Tibial nerve (tissue), 3 donors: Measurements from ENCODE around the gene YPEL2.

Experiments used
- POLR2A ChIP-seq, 2 donors: fragments of 450-650 bp; IDR thresholded peaks; one replicate each; pipeline ENCODE4 v1.6.1; 2017; ENCODE audit warnings: antibody characterized with exemption in 2 of 2, mild to moderate bottlenecking in 2 of 2, moderate library complexity in 2 of 2
- TF ChIP-seq, protein P1 (sequence below), 5 experiments: fragments of 200-600 bp in 3 of 5; fragments of 450-650 bp in 2 of 5; sonication (generic) in 3 of 5; IDR thresholded peaks; one replicate each; pipeline ENCODE4 v1.5.1; 2016 to 2019; ENCODE audit warnings: antibody characterized with exemption in 5 of 5, mild to moderate bottlenecking in 3 of 5, moderate library complexity in 2 of 5

DNA sequence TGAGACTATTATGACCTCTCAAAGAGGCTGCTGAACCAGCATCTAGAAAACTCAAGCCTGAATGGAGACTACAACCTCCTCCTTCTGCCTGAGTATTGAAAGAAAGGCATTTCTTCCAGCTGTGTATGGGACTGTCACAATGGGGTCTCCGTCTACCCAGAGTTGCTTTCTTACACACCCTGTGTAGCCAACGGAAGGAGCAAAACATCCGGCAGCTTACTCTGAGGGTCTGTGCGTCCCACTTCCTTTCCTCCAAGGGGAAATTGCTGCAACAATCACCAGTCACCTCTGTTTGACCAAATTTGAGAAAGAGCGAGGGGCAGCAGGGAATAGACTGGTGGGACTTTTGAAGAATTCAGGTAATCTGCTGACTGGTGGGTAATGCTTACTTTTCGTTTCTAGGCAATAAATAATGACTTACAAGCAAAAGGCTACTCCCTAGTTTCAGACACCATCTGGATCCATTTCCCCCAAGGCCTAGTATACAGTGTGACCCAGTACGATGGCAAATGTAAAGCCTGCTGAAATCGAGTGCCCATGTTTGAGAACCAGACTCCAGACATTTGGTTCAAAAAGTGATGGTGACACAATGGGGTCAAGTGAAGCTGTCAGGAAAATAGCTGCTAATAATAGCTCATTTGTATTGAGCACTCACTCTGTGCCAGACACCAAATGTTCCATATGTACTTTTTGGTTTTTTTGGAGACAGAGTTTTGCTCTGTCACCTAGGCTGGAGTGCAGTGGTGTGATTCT is 81.7 kb downstream of the YPEL2 start:
- TF ChIP-seq, protein P1, sequence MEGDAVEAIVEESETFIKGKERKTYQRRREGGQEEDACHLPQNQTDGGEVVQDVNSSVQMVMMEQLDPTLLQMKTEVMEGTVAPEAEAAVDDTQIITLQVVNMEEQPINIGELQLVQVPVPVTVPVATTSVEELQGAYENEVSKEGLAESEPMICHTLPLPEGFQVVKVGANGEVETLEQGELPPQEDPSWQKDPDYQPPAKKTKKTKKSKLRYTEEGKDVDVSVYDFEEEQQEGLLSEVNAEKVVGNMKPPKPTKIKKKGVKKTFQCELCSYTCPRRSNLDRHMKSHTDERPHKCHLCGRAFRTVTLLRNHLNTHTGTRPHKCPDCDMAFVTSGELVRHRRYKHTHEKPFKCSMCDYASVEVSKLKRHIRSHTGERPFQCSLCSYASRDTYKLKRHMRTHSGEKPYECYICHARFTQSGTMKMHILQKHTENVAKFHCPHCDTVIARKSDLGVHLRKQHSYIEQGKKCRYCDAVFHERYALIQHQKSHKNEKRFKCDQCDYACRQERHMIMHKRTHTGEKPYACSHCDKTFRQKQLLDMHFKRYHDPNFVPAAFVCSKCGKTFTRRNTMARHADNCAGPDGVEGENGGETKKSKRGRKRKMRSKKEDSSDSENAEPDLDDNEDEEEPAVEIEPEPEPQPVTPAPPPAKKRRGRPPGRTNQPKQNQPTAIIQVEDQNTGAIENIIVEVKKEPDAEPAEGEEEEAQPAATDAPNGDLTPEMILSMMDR (IDR thresholded peaks at IDR 0.05): no peak
- TF ChIP-seq POLR2A (IDR thresholded peaks at IDR 0.05): no peak
